Endothelial cell of umbilical vein (primary cell): ENCODE results near the gene DYNAP. TPM values are rescaled to one million over a fixed set of nuclear protein-coding genes. Genes with fewer than 3 reads are reported as not detected.

Experiments used
- BruUV-seq: library from RNA; stranded (reverse); fragments of 400-500 nt; replicated peaks from 2 replicates; lab custom pipeline; 2021; lab: Mats Ljungman, UMichigan
- CTCF ChIA-PET: fragments of 300-600, 350-600 bp; sonication (Branson Sonifier 250); formaldehyde crosslinking; loops from one replicate; lab custom pipeline; 2021; ENCODE audit warnings: antibody characterized with exemption, inconsistent platforms; lab: Charles Lee
- POLR2A ChIA-PET: fragments of 300-600, 350-600 bp; sonication (Branson Sonifier 250); formaldehyde crosslinking; loops from one replicate; lab custom pipeline; 2021; ENCODE audit warnings: antibody characterized with exemption, inconsistent platforms; lab: Charles Lee
- DNase-seq: peaks from one replicate; pipeline ENCODE4 v3.0.0-alpha.2; 2011; ENCODE audit warnings: low read depth, low spot score
- FAIRE-seq: peaks from 2 replicates; lab custom pipeline; 2011; peaks lifted over from hg19 to GRCh38; lab: Jason Lieb, UNC
- H2AFZ ChIP-seq: 2 replicates; pipeline ENCODE4 v1.6.0; 2012; ENCODE audit warnings: low read depth, low read length, control low read depth, inconsistent platforms
- H3K27ac ChIP-seq: 2 replicates; pipeline ENCODE4 v1.5.1; 2011; ENCODE audit warnings: low read depth, mild to moderate bottlenecking, control low read depth, low read length, moderate library complexity; ENCODE audit not compliant: insufficient read depth
- H3K27me3 ChIP-seq, 2 experiments: 2 replicates each; pipeline versions ENCODE4 v1.6.0 to v1.6.1; 2011; ENCODE audit warnings: low read length in 2 of 2, mixed read lengths in 1 of 2; ENCODE audit not compliant: control insufficient read depth in 2 of 2, insufficient read depth in 2 of 2
- H3K36me3 ChIP-seq, 2 experiments: 2 replicates in 1 of 2; 3 replicates in 1 of 2; pipeline ENCODE4 v1.5.1; 2011; ENCODE audit warnings: low read length in 2 of 2, mild to moderate bottlenecking in 1 of 2, moderate library complexity in 1 of 2; ENCODE audit not compliant: control insufficient read depth in 2 of 2, insufficient read depth in 2 of 2; ENCODE audit errors: extremely low read depth in 1 of 2
- H3K4me1 ChIP-seq: 3 replicates; pipeline ENCODE4 v1.5.1; 2011; ENCODE audit warnings: mild to moderate bottlenecking, low read length; ENCODE audit not compliant: control insufficient read depth, insufficient read depth; ENCODE audit errors: extremely low read depth
- H3K4me2 ChIP-seq: 2 replicates; pipeline ENCODE4 v1.6.1; 2011; ENCODE audit warnings: low read length, control low read depth, mixed read lengths; ENCODE audit not compliant: insufficient read depth
- H3K4me3 ChIP-seq, 3 experiments: fragments of 200-600 bp in 1 of 3; sonication (generic), shearing (Covaris generic) in 1 of 3; replicated peaks in 1 of 3; 2 replicates each; pipeline ENCODE4 v1.5.1; 2011 to 2016; ENCODE audit warnings: control low read depth in 3 of 3, low read length in 3 of 3, mild to moderate bottlenecking in 2 of 3, inconsistent platforms in 1 of 3, low read depth in 1 of 3, moderate library complexity in 1 of 3; ENCODE audit not compliant: insufficient read depth in 1 of 3
- H3K79me2 ChIP-seq: 2 replicates; pipeline ENCODE4 v1.6.0; 2012; ENCODE audit warnings: low read length, inconsistent platforms; ENCODE audit not compliant: control insufficient read depth, insufficient read depth
- H3K9ac ChIP-seq: replicated peaks from 2 replicates; pipeline ENCODE3; 2011; ENCODE audit warnings: low read length, control low read depth; ENCODE audit not compliant: insufficient read depth; ENCODE audit errors: extremely low read depth
- H3K9me1 ChIP-seq: replicated peaks from 3 replicates; pipeline ENCODE4 v1.6.0; 2011; ENCODE audit warnings: mild to moderate bottlenecking, low read length; ENCODE audit not compliant: control insufficient read depth, insufficient read depth; ENCODE audit errors: extremely low read depth
- H3K9me3 ChIP-seq: replicated peaks from 2 replicates; pipeline ENCODE4 v1.5.1; 2012; ENCODE audit warnings: low read length, inconsistent platforms; ENCODE audit not compliant: control insufficient read depth, insufficient read depth
- H4K20me1 ChIP-seq: replicated peaks from 2 replicates; pipeline ENCODE3; 2011; ENCODE audit warnings: mild to moderate bottlenecking, low read length; ENCODE audit not compliant: control insufficient read depth, insufficient read depth; ENCODE audit errors: extremely low read depth
- CTCF ChIP-seq, 2 donors: IDR thresholded peaks; 1 replicate in 1 of 2; 2 replicates in 1 of 2; pipeline ENCODE4 v1.5.1; 2011; ENCODE audit warnings: low read length in 2 of 2, mild to moderate bottlenecking in 2 of 2, moderate library complexity in 2 of 2, control low read depth in 1 of 2, inconsistent platforms in 1 of 2, low read depth in 1 of 2; ENCODE audit not compliant: insufficient read depth in 1 of 2; ENCODE audit errors: extremely low read depth in 1 of 2
- EZH2 ChIP-seq: IDR thresholded peaks from 2 replicates; pipeline ENCODE4 v1.6.1; 2012; ENCODE audit warnings: borderline replicate concordance, low read depth, mild to moderate bottlenecking, moderate library complexity, low read length, inconsistent platforms; ENCODE audit not compliant: severe bottlenecking
- FOS ChIP-seq: IDR thresholded peaks from 2 replicates; pipeline ENCODE4 v1.6.1; 2011; ENCODE audit warnings: mild to moderate bottlenecking, low read length, moderate library complexity, borderline replicate concordance; ENCODE audit not compliant: insufficient read depth
- GATA2 ChIP-seq: IDR thresholded peaks from 2 replicates; pipeline ENCODE4 v1.7.0; 2011; ENCODE audit warnings: low read depth, mild to moderate bottlenecking, moderate library complexity, mixed read lengths, low read length; ENCODE audit not compliant: insufficient read length, insufficient read depth
- JUN ChIP-seq: IDR thresholded peaks from 2 replicates; pipeline ENCODE4 v1.6.1; 2011; ENCODE audit warnings: borderline replicate concordance, low read depth; ENCODE audit not compliant: insufficient read length, insufficient read depth
- MYC ChIP-seq: IDR thresholded peaks from one replicate; pipeline ENCODE4 v1.6.1; 2011; ENCODE audit warnings: mild to moderate bottlenecking, low read depth, low read length
- POLR2A ChIP-seq: IDR thresholded peaks from 2 replicates; pipeline ENCODE4 v1.6.1; 2012; ENCODE audit warnings: low read depth, mild to moderate bottlenecking, control low read depth, low read length
- POLR2AphosphoS5 ChIP-seq: IDR thresholded peaks from 2 replicates; pipeline ENCODE4 v1.6.1; 2012; ENCODE audit warnings: low read depth, mild to moderate bottlenecking, control low read depth, low read length, moderate library complexity; ENCODE audit not compliant: insufficient read depth
- dilution Hi-C: fragments of 300-500 bp; cut with MboI; formaldehyde crosslinking; loops from one replicate; pipeline ENCODE4 v1.15.0; 2019; ENCODE audit warnings: low sequenced_read_pairs; ENCODE audit not compliant: extremely low pct_ligation_motif_present
- intact Hi-C: fragments of 100-400 bp; cut with micrococcal nuclease; formaldehyde crosslinking; loops from one replicate; pipeline ENCODE4 v1.10.0; 2022
- polyA plus RNA-seq, 4 experiments: library from polyadenylated mRNA; depleted of rRNA in 3 of 4; stranded (reverse) in 3 of 4; unstranded in 1 of 4; fragments of >200 nt; gene quantifications; 2 replicates each; pipeline versions ENCODE4 v1.2.1 to v1.2.3, GENCODE V29; 2011 to 2012; ENCODE audit warnings: missing spikeins in 1 of 4
- total RNA-seq: library from RNA; stranded (reverse); gene quantifications from 2 replicates; pipeline ENCODE4 v1.2.3, GENCODE V29; 2021
- TF ChIP-seq, protein P1 (sequence below): IDR thresholded peaks from 2 replicates; pipeline ENCODE4 v1.6.1; 2011; ENCODE audit not compliant: insufficient read depth, insufficient read length

DYNAP gene
- total and polyA plus RNA-seq, 2 donors (not counting 3 experiments of a cell fraction or from before 2014, with no cell fraction given), result not detected

DNA sequence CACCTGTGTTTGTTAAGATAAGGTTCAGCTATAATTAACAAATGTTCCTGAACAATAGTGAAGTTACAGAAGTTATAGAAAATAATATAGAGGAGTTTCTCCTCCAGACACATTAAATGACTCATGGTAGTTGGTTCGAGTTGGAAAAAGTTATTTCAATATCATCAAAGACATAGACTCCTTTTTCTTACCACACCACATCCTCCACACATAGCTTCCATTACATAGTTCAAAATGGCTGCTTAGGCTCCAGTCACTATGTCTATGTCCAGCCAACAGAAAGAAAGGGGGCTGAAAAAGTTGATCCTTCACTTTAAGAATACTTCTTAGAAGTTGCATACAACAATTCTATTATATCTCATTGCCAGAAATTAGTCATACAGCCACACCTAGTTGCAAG lies 50.7 kb downstream of the DYNAP start:
- no TSS peak for BruUV-seq

More for the DNA sequence above, 50.7 kb downstream of the DYNAP start:
- Histone ChIP-seq H3K9me3 (no peaks in the 10 kb centered on the region), H3K27ac (no peak overlapping the region), H3K79me2 (no peaks in the 10 kb centered on the region), H4K20me1 (no peaks in the 10 kb centered on the region), H3K9me1 (no peaks in the 10 kb centered on the region), H3K27me3 (peaks cover 6 to 7% of the 10 kb centered on the region in 2 experiments), H3K4me1 (no peaks in the 10 kb centered on the region), H2AFZ (no peak overlapping the region), H3K4me3 (no peak overlapping the region), H3K9ac (no peak overlapping the region), H3K4me2 (no peak overlapping the region), H3K36me3 (no peaks in the 10 kb centered on the region)
- intact Hi-C loops, result no loop called here
- dilution Hi-C loops, result no loop called here
- TF ChIP-seq GATA2 (no peak), POLR2A (no peak), EZH2 (no peak), JUN (no peak), POLR2AphosphoS5 (no peak), MYC (no peak), FOS (no peak), CTCF (IDR thresholded peaks at IDR 0.05; ENCODE audit: extremely low read depth in 1 of 2, insufficient read depth in 1 of 2, low read depth in 1 of 2, low read length in 2 of 2) (no peak)
- TF ChIP-seq, protein P1, sequence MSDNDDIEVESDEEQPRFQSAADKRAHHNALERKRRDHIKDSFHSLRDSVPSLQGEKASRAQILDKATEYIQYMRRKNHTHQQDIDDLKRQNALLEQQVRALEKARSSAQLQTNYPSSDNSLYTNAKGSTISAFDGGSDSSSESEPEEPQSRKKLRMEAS, result no peak
- ChIA-PET CTCF (interaction anchor here (0.6 to 1.5 kb wide), 3 partner anchors 17 to 1383 kb away, joined by 4 read pairs; no protein-coding TSS in a partner anchor), POLR2A (no interaction called here)
- no peak for FAIRE-seq
- no peak for DNase-seq
